Transverse colon (tissue), 4 donors: ENCODE data around the gene RALGAPA1. TPM values are rescaled to one million over a fixed set of nuclear protein-coding genes. Genes with fewer than 3 reads are reported as not detected.

ENCODE experiments used
- DNase-seq: peaks from one replicate; pipeline ENCODE4 v3.0.0-alpha.2; 2019
- H3K27ac ChIP-seq, 4 donors: fragments of 200-600 bp; sonication (generic); 2 replicates each; pipeline ENCODE4 v1.5.1; 2016 to 2018; ENCODE audit warnings: inconsistent platforms in 4 of 4
- H3K27me3 ChIP-seq: fragments of 200-600 bp; sonication (generic); 2 replicates; pipeline ENCODE4 v1.5.1; 2017; ENCODE audit warnings: inconsistent platforms
- H3K36me3 ChIP-seq, 4 donors: fragments of 200-600 bp; sonication (generic); 2 replicates each; pipeline ENCODE4 v1.5.1; 2017 to 2019; ENCODE audit warnings: inconsistent platforms in 4 of 4
- H3K4me1 ChIP-seq, 4 donors: fragments of 200-600 bp; sonication (generic); 2 replicates each; pipeline ENCODE4 v1.5.1; 2017 to 2020; ENCODE audit warnings: inconsistent platforms in 4 of 4
- H3K4me3 ChIP-seq, 4 donors: fragments of 200-600 bp; sonication (generic); 1 replicate in 1 of 4; 2 replicates in 3 of 4; pipeline versions ENCODE4 v1.5.1 to v1.6.1; 2017 to 2019; ENCODE audit warnings: inconsistent platforms in 4 of 4
- H3K9me3 ChIP-seq, 2 donors: fragments of 200-600 bp; sonication (generic); 2 replicates each; pipeline ENCODE4 v1.5.1; 2017 to 2019; ENCODE audit warnings: inconsistent platforms in 2 of 2
- CTCF ChIP-seq, 5 experiments: fragments of 200-600 bp in 3 of 5; fragments of 450-650 bp in 2 of 5; sonication (generic) in 3 of 5; IDR thresholded peaks; 1 replicate in 2 of 5; 2 replicates in 3 of 5; pipeline ENCODE4 v1.5.1; 2016 to 2017; ENCODE audit warnings: antibody characterized with exemption in 5 of 5, inconsistent platforms in 3 of 5, mild to moderate bottlenecking in 2 of 5, moderate library complexity in 1 of 5
- EP300 ChIP-seq: sonication (generic); formaldehyde crosslinking; IDR thresholded peaks from one replicate; pipeline ENCODE4 v1.6.1; 2017; ENCODE audit warnings: antibody characterized with exemption, low read depth
- POLR2A ChIP-seq: fragments of 450-650 bp; IDR thresholded peaks from one replicate; pipeline ENCODE4 v1.6.1; 2016; ENCODE audit warnings: antibody characterized with exemption, mild to moderate bottlenecking, moderate library complexity
- POLR2AphosphoS5 ChIP-seq, 3 donors: sonication (generic); formaldehyde crosslinking; IDR thresholded peaks; one replicate each; pipeline ENCODE4 v1.6.1; 2016; ENCODE audit warnings: antibody characterized with exemption in 3 of 3
- WGBS, 2 donors: methylation state at CpG; one replicate each; pipeline ENCODE4 v1.1.5; 2018; ENCODE audit warnings: low coverage in 1 of 2; 5-methylcytosine and 5-hydroxymethylcytosine counted together
- in situ Hi-C, 4 donors: fragments of 200-750 bp; cut with MboI; loops; one replicate each; pipeline versions ENCODE4 v1.15.0 to v1.15.1; 2017; ENCODE audit warnings: low sequenced_read_pairs in 3 of 4, low pct_ligation_motif_present in 1 of 4, low pct_unique_long_range_greater_than_20kb in 1 of 4
- intact Hi-C: fragments of 100-400 bp; cut with DNase I; formaldehyde crosslinking; loops from one replicate; pipeline ENCODE4 v1.15.1; 2023; ENCODE audit warnings: low total_unique reads
- total RNA-seq, 4 donors: library from RNA; depleted of rRNA; stranded (reverse); fragments of >200 nt; gene quantifications; one replicate each; pipeline ENCODE4 v1.1.0, GENCODE V29; 2016

The RALGAPA1 gene
- total RNA-seq, 4 donors from 2014 or later, result 84.7 to 122 (median 119) TPM

- intact Hi-C loops, result no loop called here
- H3K27ac ChIP-seq, result no peak overlapping the region
- no peak overlapping the region for H3K4me3 ChIP-seq
- DNase-seq, result no peak
- WGBS, 2 donors, result 43 to 71% methylated on average over 1 of the region's 1 CpG
- H3K9me3 ChIP-seq, result no peaks in the 10 kb centered on the region
- H3K27me3 ChIP-seq, result no peaks in the 10 kb centered on the region
- TF ChIP-seq CTCF (IDR thresholded peaks at IDR 0.05), result no peak
- no peaks in the 10 kb centered on the region for H3K36me3 ChIP-seq
- no peaks in the 10 kb centered on the region for H3K4me1 ChIP-seq
- in situ Hi-C loops, result no loop called here
Measured at GRCh38 chr14:35854696-35855270, 45.7 kb upstream of the RALGAPA1 start.

GRCh38 chr14:35853225-35853624 is 44.1 kb upstream of the RALGAPA1 start:
- 92% methylated on average over 2 of the region's 2 CpGs for WGBS, 2 donors
- in situ Hi-C loops, result no loop called here

GRCh38 chr14:35851823-35852222 is 42.7 kb upstream of the RALGAPA1 start:
- Histone ChIP-seq H3K9me3 (no peaks in the 10 kb centered on the region), H3K36me3 (no peaks in the 10 kb centered on the region), H3K4me1 (no peaks in the 10 kb centered on the region), H3K27me3 (no peaks in the 10 kb centered on the region), H3K27ac (no peak overlapping the region), H3K4me3 (no peak overlapping the region)
- no peak for DNase-seq
- intact Hi-C loops, result no loop called here
- WGBS, 2 donors, result 98 to 100% methylated on average over 3 of the region's 3 CpGs
- in situ Hi-C loops, result no loop called here
- TF ChIP-seq POLR2A (no peak), EP300 (no peak), POLR2AphosphoS5 (IDR thresholded peaks at IDR 0.05) (no peak), CTCF (IDR thresholded peaks at IDR 0.05) (no peak)

More at GRCh38 chr14:35853225-35853624, 44.1 kb upstream of the RALGAPA1 start:
- TF ChIP-seq CTCF (IDR thresholded peaks at IDR 0.05) (no peak), POLR2A (no peak), EP300 (no peak), POLR2AphosphoS5 (IDR thresholded peaks at IDR 0.05) (no peak)
- Histone ChIP-seq H3K4me1 (no peaks in the 10 kb centered on the region), H3K36me3 (no peaks in the 10 kb centered on the region), H3K9me3 (no peaks in the 10 kb centered on the region), H3K27me3 (no peaks in the 10 kb centered on the region), H3K27ac (no peak overlapping the region), H3K4me3 (no peak overlapping the region)
- intact Hi-C loops, result no loop called here
- DNase-seq, result no peak

DNA sequence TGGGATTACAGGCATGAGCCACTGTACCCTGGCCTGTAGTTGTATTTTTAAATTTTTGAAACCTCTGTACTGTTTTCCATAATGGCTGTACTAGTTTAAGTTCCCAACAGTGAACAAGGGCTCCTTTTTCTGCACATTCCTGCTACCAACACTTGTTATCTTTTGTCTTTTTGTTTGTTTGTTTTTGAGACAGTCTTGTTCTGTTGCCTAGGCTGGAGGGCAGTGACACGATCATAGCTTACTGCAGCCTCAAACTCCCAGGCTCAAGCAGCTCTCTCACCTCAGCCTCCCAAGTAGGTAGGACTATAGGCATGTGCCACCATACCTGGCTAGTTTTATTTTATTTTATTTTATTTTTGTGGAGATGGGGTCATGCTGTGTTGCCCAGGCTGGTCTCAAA is 40.0 kb upstream of the RALGAPA1 start:
- Histone ChIP-seq H3K36me3 (no peaks in the 10 kb centered on the region), H3K4me1 (no peaks in the 10 kb centered on the region), H3K9me3 (no peaks in the 10 kb centered on the region), H3K4me3 (no peak overlapping the region), H3K27ac (no peak overlapping the region), H3K27me3 (no peaks in the 10 kb centered on the region)
- intact Hi-C loops, result no loop called here
- in situ Hi-C loops, result no loop called here
- no peak for DNase-seq
- 90 to 100% methylated on average over 1 of the region's 1 CpG for WGBS, 2 donors
- no peak for TF ChIP-seq POLR2A
- TF ChIP-seq CTCF (IDR thresholded peaks at IDR 0.05), result no peak
